Measurements from ENCODE around the gene RAPSN. TPM values are rescaled to one million over a fixed set of nuclear protein-coding genes. Genes with fewer than 3 reads are reported as not detected.

Gene RAPSN
- total RNA-seq (2014; rRNA removed) (0.23 TPM in 1 of 2 replicates, not detected in the other), Bru-seq, nascent RNA (percentile 40 among the genes with signal in this experiment), BruChase-seq, experiment 1, labeled RNA remaining after a 6-hour chase (percentile 78 among the genes with signal in this experiment), BruChase-seq, experiment 2, labeled RNA remaining after a 2-hour chase (percentile 76 among the genes with signal in this experiment)
- long read RNA-seq: 0 reads

GRCh38 chr11:47448566-47449427 is at the start of gene RAPSN:
Gene RAPSN (minus strand): TSS chr11:47449136. CDS start chr11:47448964, 172 bp downstream.
- no peaks in the 10 kb centered on the region for H3K4me1 ChIP-seq (ENCODE audit: insufficient read depth, low read length)
- no peak within 1 kb of the TSS for H3K9ac ChIP-seq (ENCODE audit: low read length)
- ChIA-PET POLR2A (ENCODE audit: unreplicated experiment) (no interaction called here), CTCF (no interaction called here)
- ATAC-seq (no peak), DNase-seq (no peak)
- H3K79me2 ChIP-seq (ENCODE audit: low read length): no peaks in the 10 kb centered on the region
- intact Hi-C loops (cut with micrococcal nuclease): no loop called here
- H3F3A ChIP-seq (ENCODE audit: low read length, unreplicated experiment): no peaks in the 10 kb centered on the region
- no peaks in the 10 kb centered on the region for H3K27me3 ChIP-seq (ENCODE audit: low read length)
- H3K4me3 ChIP-seq (ENCODE audit: low read length): no peak within 1 kb of the TSS
- no peaks in the 10 kb centered on the region for H4K20me1 ChIP-seq (ENCODE audit: low read length)
- H3K9me3 ChIP-seq (ENCODE audit: low read length): no peaks in the 10 kb centered on the region
- no peak within 1 kb of the TSS for H3K4me2 ChIP-seq (ENCODE audit: low read length)
- no peak within 1 kb of the TSS for H3K27ac ChIP-seq (ENCODE audit: low read length)
- BruUV-seq (replicated peaks): no TSS peak
- H3K9me2 ChIP-seq (replicated peaks; ENCODE audit: low read length): no peaks in the 10 kb centered on the region
- no peaks in the 10 kb centered on the region for H3K36me3 ChIP-seq (ENCODE audit: low read depth, low read length)
- TF ChIP-seq EZH2phosphoT487 (IDR thresholded peaks at IDR 0.05; ENCODE audit: borderline replicate concordance, low read length) (no peak), EZH2 (IDR thresholded peaks at IDR 0.05; ENCODE audit: low read length, unreplicated experiment) (no peak), CTCF (conservative IDR thresholded peaks at IDR 0.05; ENCODE audit: low read depth, low read length) (no peak)
- no peak within 1 kb of the TSS for H2AFZ ChIP-seq (ENCODE audit: low read length)

GRCh38 chr11:47498149-47498548 is 49.2 kb upstream of the RAPSN start:
- Histone ChIP-seq H3K27ac (ENCODE audit: low read length) (no peak overlapping the region), H2AFZ (ENCODE audit: low read length) (no peak overlapping the region), H4K20me1 (ENCODE audit: low read length) (peaks cover 11% of the 10 kb centered on the region; the same call in 1 of the 2 replicates), H3K27me3 (ENCODE audit: low read length) (no peaks in the 10 kb centered on the region), H3K4me3 (ENCODE audit: low read length) (no peak overlapping the region), H3K9ac (ENCODE audit: low read length) (no peak overlapping the region), H3K79me2 (ENCODE audit: low read length) (peaks cover 96% of the 10 kb centered on the region), H3K36me3 (ENCODE audit: low read depth, low read length) (peaks cover 29% of the 10 kb centered on the region; the same call in 1 of the 2 replicates), H3K4me2 (ENCODE audit: low read length) (no peak overlapping the region), H3K9me2 (replicated peaks; ENCODE audit: low read length) (no peaks in the 10 kb centered on the region), H3F3A (ENCODE audit: low read length, unreplicated experiment) (no peaks in the 10 kb centered on the region), H3K4me1 (ENCODE audit: insufficient read depth, low read length) (no peaks in the 10 kb centered on the region), H3K9me3 (ENCODE audit: low read length) (no peaks in the 10 kb centered on the region)
- ChIA-PET CTCF (no interaction called here), POLR2A (ENCODE audit: unreplicated experiment) (no interaction called here)
- no TSS peak for BruUV-seq (replicated peaks)
- intact Hi-C loops (cut with micrococcal nuclease): no loop called here
- TF ChIP-seq CTCF (conservative IDR thresholded peaks at IDR 0.05; ENCODE audit: low read depth, low read length): no peak
- no peak for TF ChIP-seq EZH2phosphoT487 (IDR thresholded peaks at IDR 0.05; ENCODE audit: borderline replicate concordance, low read length)
- TF ChIP-seq EZH2 (IDR thresholded peaks at IDR 0.05; ENCODE audit: low read length, unreplicated experiment): no peak
- ATAC-seq (no peak), DNase-seq (no peak)

- Histone ChIP-seq H3K4me3 (ENCODE audit: low read length) (no peak overlapping the region), H3K36me3 (ENCODE audit: low read depth, low read length) (peaks cover 24% of the 10 kb centered on the region; the same call in 1 of the 2 replicates), H2AFZ (ENCODE audit: low read length) (no peak overlapping the region), H3K27ac (ENCODE audit: low read length) (no peak overlapping the region), H3K9ac (ENCODE audit: low read length) (no peak overlapping the region), H3K9me2 (replicated peaks; ENCODE audit: low read length) (no peaks in the 10 kb centered on the region), H4K20me1 (ENCODE audit: low read length) (peaks cover 11% of the 10 kb centered on the region; the same call in 1 of the 2 replicates), H3K4me1 (ENCODE audit: insufficient read depth, low read length) (no peaks in the 10 kb centered on the region), H3F3A (ENCODE audit: low read length, unreplicated experiment) (no peaks in the 10 kb centered on the region), H3K4me2 (ENCODE audit: low read length) (no peak overlapping the region), H3K79me2 (ENCODE audit: low read length) (peaks cover 88% of the 10 kb centered on the region), H3K27me3 (ENCODE audit: low read length) (no peaks in the 10 kb centered on the region), H3K9me3 (ENCODE audit: low read length) (no peaks in the 10 kb centered on the region)
- no peak for TF ChIP-seq CTCF (conservative IDR thresholded peaks at IDR 0.05; ENCODE audit: low read depth, low read length)
- no peak for TF ChIP-seq EZH2 (IDR thresholded peaks at IDR 0.05; ENCODE audit: low read length, unreplicated experiment)
- POLR2A ChIA-PET (ENCODE audit: unreplicated experiment): no interaction called here
- DNase-seq (no peak), ATAC-seq (no peak)
- intact Hi-C loops (cut with micrococcal nuclease): no loop called here
- CTCF ChIA-PET: no interaction called here
- no TSS peak for BruUV-seq (replicated peaks)
Observed at GRCh38 chr11:47496808-47497207, 47.9 kb upstream of the RAPSN start.
